Progenitor cell of endocrine pancreas (in vitro differentiated cells): ENCODE results near the gene SGO2. TPM values are rescaled to one million over a fixed set of nuclear protein-coding genes. Genes with fewer than 3 reads are reported as not detected.

ENCODE experiments used
- DNase-seq: peaks from one replicate; pipeline ENCODE4 v3.0.0; 2021; ENCODE audit warnings: low spot score; ENCODE audit not compliant: unreplicated experiment
- H3K27ac Mint-ChIP-seq: 2 replicates; pipeline ENCODE4 v1.8.0; 2021; ENCODE audit warnings: mild to moderate bottlenecking, moderate library complexity, mixed read lengths
- H3K27me3 Mint-ChIP-seq: 2 replicates; pipeline ENCODE4 v1.8.0; 2021; ENCODE audit warnings: mixed read lengths
- H3K36me3 Mint-ChIP-seq: 2 replicates; pipeline ENCODE4 v1.8.0; 2022; ENCODE audit warnings: mixed read lengths; ENCODE audit not compliant: insufficient read depth
- H3K4me1 Mint-ChIP-seq: 2 replicates; pipeline ENCODE4 v1.8.0; 2021; ENCODE audit warnings: low read depth, mixed read lengths
- H3K4me3 Mint-ChIP-seq: 2 replicates; pipeline ENCODE4 v1.8.0; 2021; ENCODE audit warnings: low read depth, mild to moderate bottlenecking, moderate library complexity, mixed read lengths
- H3K9me3 Mint-ChIP-seq: 2 replicates; pipeline ENCODE4 v1.8.0; 2021; ENCODE audit warnings: low read depth, mixed read lengths
- total RNA-seq: library from RNA; stranded (reverse); gene quantifications from 2 replicates; pipeline ENCODE4 v1.2.1, GENCODE V29; 2021
- TF ChIP-seq, protein P1 (sequence below): fragments of 200-600 bp; sonication (generic); IDR thresholded peaks from one replicate; pipeline ENCODE4 v1.5.0; 2021; ENCODE audit warnings: antibody characterized with exemption, mild to moderate bottlenecking; ENCODE audit not compliant: unreplicated experiment

SGO2 gene
- total RNA-seq, 1 donor from 2014 or later: 14.1 TPM

DNA sequence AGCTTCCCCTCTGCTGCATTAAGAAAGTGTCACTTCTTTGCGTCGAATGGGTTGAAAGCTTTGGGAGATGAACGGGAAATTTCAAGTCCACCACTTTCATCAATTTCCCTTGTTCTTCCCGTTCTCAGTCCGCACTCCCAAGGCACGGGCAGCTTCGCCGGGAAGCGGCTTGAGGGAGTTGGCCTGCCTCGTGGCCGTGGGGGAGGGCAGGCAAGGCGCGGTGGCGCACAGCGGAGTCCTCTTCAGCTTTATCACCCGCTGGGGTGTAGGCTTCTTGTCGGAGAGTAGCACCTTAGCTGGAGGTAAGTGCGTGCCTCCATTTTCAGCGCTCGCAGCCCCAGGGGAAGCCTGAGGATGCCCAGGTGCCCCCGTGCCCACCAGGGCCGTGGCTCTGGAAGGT is 36.0 kb upstream of the SGO2 start:
- Mint-ChIP-seq H3K36me3 (peaks cover 30% of the 10 kb centered on the region), H3K27me3 (no peaks in the 10 kb centered on the region), H3K4me3 (no peak overlapping the region), H3K9me3 (no peaks in the 10 kb centered on the region), H3K4me1 (peaks cover under 1% of the 10 kb centered on the region), H3K27ac (no peak overlapping the region)
- TF ChIP-seq, protein P1, sequence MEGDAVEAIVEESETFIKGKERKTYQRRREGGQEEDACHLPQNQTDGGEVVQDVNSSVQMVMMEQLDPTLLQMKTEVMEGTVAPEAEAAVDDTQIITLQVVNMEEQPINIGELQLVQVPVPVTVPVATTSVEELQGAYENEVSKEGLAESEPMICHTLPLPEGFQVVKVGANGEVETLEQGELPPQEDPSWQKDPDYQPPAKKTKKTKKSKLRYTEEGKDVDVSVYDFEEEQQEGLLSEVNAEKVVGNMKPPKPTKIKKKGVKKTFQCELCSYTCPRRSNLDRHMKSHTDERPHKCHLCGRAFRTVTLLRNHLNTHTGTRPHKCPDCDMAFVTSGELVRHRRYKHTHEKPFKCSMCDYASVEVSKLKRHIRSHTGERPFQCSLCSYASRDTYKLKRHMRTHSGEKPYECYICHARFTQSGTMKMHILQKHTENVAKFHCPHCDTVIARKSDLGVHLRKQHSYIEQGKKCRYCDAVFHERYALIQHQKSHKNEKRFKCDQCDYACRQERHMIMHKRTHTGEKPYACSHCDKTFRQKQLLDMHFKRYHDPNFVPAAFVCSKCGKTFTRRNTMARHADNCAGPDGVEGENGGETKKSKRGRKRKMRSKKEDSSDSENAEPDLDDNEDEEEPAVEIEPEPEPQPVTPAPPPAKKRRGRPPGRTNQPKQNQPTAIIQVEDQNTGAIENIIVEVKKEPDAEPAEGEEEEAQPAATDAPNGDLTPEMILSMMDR: no peak
- no peak for DNase-seq

DNA sequence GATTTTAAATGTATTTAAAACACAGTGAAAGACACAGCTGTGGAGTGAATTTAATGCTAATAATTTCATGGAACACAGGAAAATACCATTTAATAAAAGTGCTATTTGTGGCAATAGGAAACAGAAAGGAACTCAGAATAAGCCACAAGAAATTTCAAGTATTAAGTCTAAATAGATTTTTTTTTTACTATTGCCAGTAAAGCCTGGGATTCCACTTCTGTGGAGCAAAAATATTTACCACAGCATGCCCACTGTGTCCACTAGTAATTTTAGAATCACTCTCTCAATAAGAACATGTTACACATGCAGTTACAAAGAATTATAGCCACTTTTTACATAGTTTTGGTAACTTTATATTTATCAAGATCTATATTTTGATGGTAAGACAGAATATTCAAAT is 33.4 kb upstream of the SGO2 start:
- TF ChIP-seq, protein P1: no peak
- Mint-ChIP-seq H3K4me1 (no peaks in the 10 kb centered on the region), H3K36me3 (peaks cover 32% of the 10 kb centered on the region), H3K9me3 (no peaks in the 10 kb centered on the region), H3K27ac (no peak overlapping the region), H3K27me3 (no peaks in the 10 kb centered on the region), H3K4me3 (no peak overlapping the region)
- DNase-seq: no peak

DNA sequence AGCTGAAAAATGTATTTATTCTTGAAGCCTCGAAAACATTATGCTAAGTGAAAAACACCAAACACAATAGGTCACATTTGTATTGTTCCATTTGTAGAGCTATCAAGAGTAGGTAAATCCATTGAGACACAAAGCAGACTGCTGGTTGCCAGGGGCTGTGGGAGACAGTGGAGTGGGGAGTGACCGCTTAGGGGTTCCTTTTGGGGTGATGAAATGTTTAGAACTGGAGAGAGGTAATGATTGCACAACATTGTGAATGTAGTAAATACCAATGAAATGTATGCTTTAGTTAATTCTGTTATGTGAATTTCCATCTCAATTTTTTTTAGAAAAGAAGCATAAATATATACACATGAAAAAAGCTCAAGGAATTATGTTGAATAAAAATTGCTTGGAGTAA is 32.0 kb upstream of the SGO2 start:
- Mint-ChIP-seq H3K27ac (no peak overlapping the region), H3K27me3 (no peaks in the 10 kb centered on the region), H3K9me3 (no peaks in the 10 kb centered on the region), H3K4me3 (no peak overlapping the region), H3K36me3 (peaks cover 30% of the 10 kb centered on the region), H3K4me1 (no peaks in the 10 kb centered on the region)
- no peak for DNase-seq
- TF ChIP-seq, protein P1: no peak

DNA sequence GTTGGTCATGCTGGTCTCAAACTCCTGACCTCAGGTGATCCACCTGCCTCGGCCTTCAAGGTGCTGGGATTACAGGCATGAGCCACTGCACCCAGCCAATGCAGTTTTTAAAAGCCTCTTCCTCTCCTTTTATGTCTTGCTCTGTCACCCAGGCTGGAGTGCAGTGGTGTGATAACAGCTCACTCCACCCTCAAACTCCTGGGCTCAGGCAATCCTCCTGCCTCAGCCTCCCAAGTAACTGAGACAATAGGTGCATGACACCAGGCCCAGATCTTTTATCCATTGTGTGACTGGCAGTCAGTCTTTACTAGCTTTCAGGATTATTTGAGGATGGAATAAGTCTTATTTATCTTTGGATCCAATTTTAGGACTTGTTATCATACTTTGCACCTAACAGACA is 29.3 kb upstream of the SGO2 start:
- Mint-ChIP-seq H3K4me1 (no peaks in the 10 kb centered on the region), H3K9me3 (no peaks in the 10 kb centered on the region), H3K36me3 (peaks cover 13% of the 10 kb centered on the region), H3K4me3 (no peak overlapping the region), H3K27me3 (no peaks in the 10 kb centered on the region), H3K27ac (no peak overlapping the region)
- no peak for DNase-seq
- TF ChIP-seq, protein P1: no peak

DNA sequence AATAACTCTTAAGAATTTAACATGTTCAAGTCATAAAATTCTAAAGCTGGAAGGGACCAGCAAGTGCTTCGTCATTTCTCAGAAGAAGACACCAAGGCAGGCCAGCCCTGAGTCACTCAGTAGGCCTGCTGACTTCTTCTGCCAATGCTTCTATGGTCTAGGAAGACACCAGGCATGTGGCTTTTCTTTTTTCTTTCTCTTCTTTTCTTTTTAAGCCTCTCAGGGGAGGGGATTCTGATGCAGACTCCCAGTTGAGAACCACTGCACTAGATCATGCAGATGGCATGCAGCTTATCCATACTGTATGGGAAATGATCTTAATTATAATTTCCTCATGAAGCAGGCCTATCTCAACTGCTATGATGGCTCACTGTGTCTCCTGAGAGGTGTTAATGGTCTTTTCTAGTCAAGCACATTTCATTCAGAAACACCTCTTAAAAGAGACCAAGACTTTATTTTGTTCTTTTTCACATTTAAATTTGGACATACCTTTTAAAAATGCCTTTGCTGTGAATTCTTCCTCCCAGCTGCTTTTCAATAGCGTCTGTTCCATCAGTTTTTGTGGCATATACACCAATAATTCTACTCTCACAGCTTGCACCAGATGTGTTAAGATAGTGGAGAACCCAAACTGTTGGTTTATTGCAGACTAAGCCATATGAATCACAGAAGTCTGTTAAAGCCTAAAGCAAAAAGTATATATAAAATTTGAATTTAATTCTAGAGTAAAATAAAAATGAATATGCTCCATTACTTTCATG is 27.4 kb upstream of the SGO2 start:
- Mint-ChIP-seq H3K27ac (no peak overlapping the region), H3K4me3 (no peak overlapping the region), H3K36me3 (peaks cover 13% of the 10 kb centered on the region), H3K4me1 (no peaks in the 10 kb centered on the region), H3K27me3 (no peaks in the 10 kb centered on the region), H3K9me3 (peaks cover 3% of the 10 kb centered on the region)
- no peak for DNase-seq
- TF ChIP-seq, protein P1: no peak
